ENCODE data around the gene NPC1. TPM values are rescaled to one million over a fixed set of nuclear protein-coding genes. Genes with fewer than 3 reads are reported as not detected.

The NPC1 gene
- total RNA-seq, 1 experiment from 2014 or later = 92.7 TPM

- BruUV-seq (replicated peaks) = no TSS peak
- ATAC-seq (no peak), DNase-seq (ENCODE audit: low read depth, low spot score) (no peak)
- ChIA-PET CTCF (no interaction called here), POLR2A (interaction anchor here (0.6 kb wide), 1 partner anchor 165 kb away, joined by 5 read pairs; no protein-coding TSS in a partner anchor)
- no peaks in the 10 kb centered on the region; the same call in 1 of the 2 replicates for H3K36me3 ChIP-seq (ENCODE audit: control insufficient read depth, insufficient read depth, low read length)
- H3K4me3 ChIP-seq (ENCODE audit: low read depth in 2 of 2, low read length in 2 of 2) = no peak overlapping the region
- H3K4me1 ChIP-seq (ENCODE audit: control insufficient read depth, insufficient read depth, low read length) = peaks cover 15% of the 10 kb centered on the region
- TF ChIP-seq TCF7L2 (IDR thresholded peaks at IDR 0.05; ENCODE audit: low read depth, low read length) (no peak), REST (IDR thresholded peaks at IDR 0.05; ENCODE audit: insufficient read depth in 1 of 2, low read depth in 2 of 2, low read length in 1 of 2) (no peak), POLR2AphosphoS5 (IDR thresholded peaks at IDR 0.05; ENCODE audit: low read depth, low read length) (no peak), CTCF (IDR thresholded peaks at IDR 0.05) (no peak), SIN3A (IDR thresholded peaks at IDR 0.05; ENCODE audit: borderline replicate concordance, insufficient read depth, low read depth, low read length) (no peak)
- in situ Hi-C loops (cut with HindIII; ENCODE audit: low pct_unique_long_range_greater_than_20kb, low sequenced_read_pairs) (no loop called here), intact Hi-C loops (cut with micrococcal nuclease; ENCODE audit: unreplicated experiment) (loop anchor here (10.0 kb wide), 1 partner anchor 78 kb away; the partner anchor contains the start of gene NPC1)
- no peak overlapping the region for H3K27ac ChIP-seq (ENCODE audit: low read length)
- no peaks in the 10 kb centered on the region for H3K9me3 ChIP-seq (ENCODE audit: control insufficient read depth, insufficient read depth, low read depth, low read length)
- no peaks in the 10 kb centered on the region for H3K27me3 ChIP-seq (ENCODE audit: control insufficient read depth, insufficient read depth, low read length)
These were observed 79.9 kb downstream of the NPC1 start for GRCh38 chr18:23506393-23506792.

GRCh38 chr18:23504720-23505119 lies 81.6 kb downstream of the NPC1 start:
- POLR2A ChIA-PET = interaction anchor here (0.5 kb wide), 1 partner anchor 16 kb away, joined by 3 read pairs; no protein-coding TSS in a partner anchor
- Histone ChIP-seq H3K4me3 (ENCODE audit: low read depth in 2 of 2, low read length in 2 of 2) (peak overlapping the region; percentile 81 to 90), H3K27me3 (ENCODE audit: control insufficient read depth, insufficient read depth, low read length) (no peaks in the 10 kb centered on the region), H3K36me3 (ENCODE audit: control insufficient read depth, insufficient read depth, low read length) (no peaks in the 10 kb centered on the region; the same call in 1 of the 2 replicates), H3K9me3 (ENCODE audit: control insufficient read depth, insufficient read depth, low read depth, low read length) (no peaks in the 10 kb centered on the region), H3K27ac (ENCODE audit: low read length) (peak overlapping the region; percentile 83), H3K4me1 (ENCODE audit: control insufficient read depth, insufficient read depth, low read length) (peaks cover 15% of the 10 kb centered on the region)
- intact Hi-C loops (cut with micrococcal nuclease; ENCODE audit: unreplicated experiment) (loop anchor here (5.0 to 10.0 kb wide), 2 partner anchors 80 to 372 kb away; partner anchors contain the start of gene NPC1), in situ Hi-C loops (cut with HindIII; ENCODE audit: low pct_unique_long_range_greater_than_20kb, low sequenced_read_pairs) (no loop called here)
- no TSS peak for BruUV-seq (replicated peaks)
- DNase-seq (ENCODE audit: low read depth, low spot score) (no peak), ATAC-seq (no peak)
- CTCF ChIA-PET = no interaction called here
- TF ChIP-seq TCF7L2 (IDR thresholded peaks at IDR 0.05; ENCODE audit: low read depth, low read length) = no peak
- TF ChIP-seq POLR2AphosphoS5 (IDR thresholded peaks at IDR 0.05; ENCODE audit: low read depth, low read length) = no peak

GRCh38 chr18:23503963-23504344 lies 82.4 kb downstream of the NPC1 start:
- DNase-seq (ENCODE audit: low read depth, low spot score) (no peak), ATAC-seq (no peak)
- ChIA-PET POLR2A (no interaction called here), CTCF (no interaction called here)
- intact Hi-C loops (cut with micrococcal nuclease; ENCODE audit: unreplicated experiment) = loop anchor here (5.0 to 10.0 kb wide), 2 partner anchors 81 to 372 kb away; partner anchors contain the start of gene NPC1
- in situ Hi-C loops (cut with HindIII; ENCODE audit: low pct_unique_long_range_greater_than_20kb, low sequenced_read_pairs) = no loop called here
- no peaks in the 10 kb centered on the region for H3K9me3 ChIP-seq (ENCODE audit: control insufficient read depth, insufficient read depth, low read depth, low read length)
- no peaks in the 10 kb centered on the region for H3K27me3 ChIP-seq (ENCODE audit: control insufficient read depth, insufficient read depth, low read length)
- H3K4me3 ChIP-seq (ENCODE audit: low read depth in 2 of 2, low read length in 2 of 2) = peak overlapping the region; percentile 81 to 90
- peak overlapping the region; percentile 83 for H3K27ac ChIP-seq (ENCODE audit: low read length)
- peaks cover 15% of the 10 kb centered on the region for H3K4me1 ChIP-seq (ENCODE audit: control insufficient read depth, insufficient read depth, low read length)
- TF ChIP-seq SIN3A (IDR thresholded peaks at IDR 0.05; ENCODE audit: borderline replicate concordance, insufficient read depth, low read depth, low read length) (no peak), CTCF (IDR thresholded peaks at IDR 0.05) (no peak)
- no peaks in the 10 kb centered on the region; the same call in 1 of the 2 replicates for H3K36me3 ChIP-seq (ENCODE audit: control insufficient read depth, insufficient read depth, low read length)
- BruUV-seq (replicated peaks) = no TSS peak

Data from Panc1 (cell line).